Neural progenitor cell (in vitro differentiated cells): Measurements from ENCODE around the gene SMOC2. TPM values are rescaled to one million over a fixed set of nuclear protein-coding genes. Genes with fewer than 3 reads are reported as not detected.

Source experiments
- DNase-seq: peaks from one replicate; pipeline ENCODE4 v3.0.0-alpha.2; 2016; ENCODE audit warnings: low spot score
- H2AFZ ChIP-seq: fragments of 200-600 bp; sonication (generic); replicated peaks from 2 replicates; pipeline ENCODE4 v1.6.1; 2016; ENCODE audit warnings: antibody characterized with exemption
- H3F3A ChIP-seq: fragments of 200-600 bp; sonication (generic); 2 replicates; pipeline ENCODE4 v1.6.1; 2016; ENCODE audit warnings: antibody characterized with exemption, low read depth
- H3K27ac ChIP-seq: fragments of 200-600 bp; sonication (generic); 2 replicates; pipeline ENCODE4 v1.5.1; 2016; ENCODE audit warnings: mild to moderate bottlenecking
- H3K27me3 ChIP-seq: fragments of 200-600 bp; sonication (generic); 2 replicates; pipeline ENCODE4 v1.6.1; 2016; ENCODE audit warnings: mild to moderate bottlenecking, moderate library complexity
- H3K36me3 ChIP-seq: fragments of 200-600 bp; sonication (generic); 2 replicates; pipeline ENCODE4 v1.5.1; 2016
- H3K4me1 ChIP-seq: fragments of 200-600 bp; sonication (generic); 2 replicates; pipeline ENCODE4 v1.6.1; 2016; ENCODE audit warnings: mixed run types
- H3K4me2 ChIP-seq: fragments of 200-600 bp; sonication (generic); 2 replicates; pipeline ENCODE4 v1.6.1; 2016
- H3K4me3 ChIP-seq: fragments of 200-600 bp; sonication (generic); 2 replicates; pipeline ENCODE4 v1.5.1; 2016
- H3K79me2 ChIP-seq: fragments of 200-600 bp; sonication (generic); 2 replicates; pipeline ENCODE4 v1.6.1; 2016; ENCODE audit warnings: low read depth
- H3K9ac ChIP-seq: fragments of 200-600 bp; sonication (generic); 2 replicates; pipeline ENCODE4 v1.6.1; 2016
- H3K9me3 ChIP-seq: fragments of 200-600 bp; sonication (generic); 2 replicates; pipeline ENCODE4 v1.5.1; 2016; ENCODE audit warnings: low read depth
- H4K20me1 ChIP-seq: fragments of 200-600 bp; sonication (generic); 2 replicates; pipeline ENCODE4 v1.6.1; 2016; ENCODE audit warnings: low read depth
- H3K27ac Mint-ChIP-seq: 3 replicates; pipeline ENCODE4 v1.8.0; 2021; ENCODE audit warnings: mixed read lengths
- H3K27me3 Mint-ChIP-seq: 2 replicates; pipeline ENCODE4 v1.8.0; 2022; ENCODE audit warnings: low read depth, mild to moderate bottlenecking, inconsistent platforms, moderate library complexity, mixed read lengths; ENCODE audit not compliant: insufficient read depth
- H3K36me3 Mint-ChIP-seq: 3 replicates; pipeline ENCODE4 v1.8.0; 2021; ENCODE audit warnings: mixed read lengths
- H3K4me1 Mint-ChIP-seq: 3 replicates; pipeline ENCODE4 v1.8.0; 2021; ENCODE audit warnings: mixed read lengths
- H3K4me3 Mint-ChIP-seq: 3 replicates; pipeline ENCODE4 v1.8.0; 2021; ENCODE audit warnings: mild to moderate bottlenecking, moderate library complexity, mixed read lengths
- H3K9me3 Mint-ChIP-seq: 3 replicates; pipeline ENCODE4 v1.8.0; 2020; ENCODE audit warnings: mixed read lengths
- CTCF ChIP-seq: fragments of 200-600 bp; sonication (generic); IDR thresholded peaks from 2 replicates; pipeline ENCODE4 v1.5.1; 2017; ENCODE audit warnings: antibody characterized with exemption, mild to moderate bottlenecking
- EZH2 ChIP-seq: fragments of 200-600 bp; sonication (generic); IDR thresholded peaks from 2 replicates; pipeline ENCODE4 v1.6.1; 2017; ENCODE audit warnings: antibody characterized with exemption, mild to moderate bottlenecking, moderate library complexity
- EZH2phosphoT487 ChIP-seq: fragments of 200-600 bp; sonication (generic); IDR thresholded peaks from 2 replicates; pipeline ENCODE4 v1.6.1; 2017; ENCODE audit warnings: antibody characterized with exemption
- total RNA-seq: library from RNA; depleted of rRNA; stranded (reverse); fragments of >200 nt; gene quantifications from 2 replicates; pipeline ENCODE4 v1.2.3, GENCODE V29; 2015; ENCODE audit warnings: low replicate concordance

Gene SMOC2
- total RNA-seq, 1 donor from 2014 or later = 0.75 TPM

GRCh38 chr6:168650671-168651111, 209.7 kb downstream of the SMOC2 start:
- Mint-ChIP-seq H3K4me3 (no peak overlapping the region), H3K27ac (no peak overlapping the region), H3K4me1 (peaks cover 23% of the 10 kb centered on the region), H3K27me3 (no peaks in the 10 kb centered on the region), H3K36me3 (no peaks in the 10 kb centered on the region), H3K9me3 (peaks cover 2% of the 10 kb centered on the region)
- H4K20me1 ChIP-seq = no peaks in the 10 kb centered on the region
- H3K4me1 ChIP-seq = no peaks in the 10 kb centered on the region
- no peaks in the 10 kb centered on the region for H3K36me3 ChIP-seq
- H3K4me2 ChIP-seq = no peak overlapping the region
- H3F3A ChIP-seq = no peaks in the 10 kb centered on the region
- no peak for TF ChIP-seq EZH2phosphoT487
- TF ChIP-seq CTCF = no peak
- TF ChIP-seq EZH2 = no peak
- no peaks in the 10 kb centered on the region for H3K79me2 ChIP-seq
- H3K4me3 ChIP-seq = no peak overlapping the region
- no peak overlapping the region for H3K9ac ChIP-seq
- H3K27ac ChIP-seq = no peak overlapping the region
- DNase-seq = no peak
- H3K27me3 ChIP-seq = no peaks in the 10 kb centered on the region
- no peak overlapping the region for H2AFZ ChIP-seq
- H3K9me3 ChIP-seq = no peaks in the 10 kb centered on the region

- Histone ChIP-seq H2AFZ (no peak overlapping the region), H3K4me2 (no peak overlapping the region), H3K4me3 (no peak overlapping the region), H3K27ac (no peak overlapping the region), H3K9me3 (no peaks in the 10 kb centered on the region), H3K9ac (no peak overlapping the region), H3F3A (no peaks in the 10 kb centered on the region), H3K79me2 (no peaks in the 10 kb centered on the region), H3K4me1 (no peaks in the 10 kb centered on the region), H3K36me3 (no peaks in the 10 kb centered on the region), H4K20me1 (no peaks in the 10 kb centered on the region), H3K27me3 (no peaks in the 10 kb centered on the region)
- Mint-ChIP-seq H3K4me1 (peaks cover 1% of the 10 kb centered on the region), H3K9me3 (peaks cover 21% of the 10 kb centered on the region), H3K27me3 (peaks cover 2% of the 10 kb centered on the region), H3K4me3 (no peak overlapping the region), H3K36me3 (no peaks in the 10 kb centered on the region), H3K27ac (no peak overlapping the region)
- DNase-seq = no peak
- no peak for TF ChIP-seq CTCF
- TF ChIP-seq EZH2phosphoT487 = no peak
- no peak for TF ChIP-seq EZH2
Observed at GRCh38 chr6:168655462-168656152, 214.6 kb downstream of the SMOC2 start.

- H3K4me1 Mint-ChIP-seq = peaks cover 11% of the 10 kb centered on the region
- no peaks in the 10 kb centered on the region for H3K36me3 Mint-ChIP-seq
- Histone ChIP-seq H3K9me3 (no peaks in the 10 kb centered on the region), H3K27ac (no peak overlapping the region), H3K4me2 (no peak overlapping the region), H4K20me1 (no peaks in the 10 kb centered on the region), H3K4me1 (no peaks in the 10 kb centered on the region), H3K9ac (no peak overlapping the region), H2AFZ (no peak overlapping the region), H3F3A (no peaks in the 10 kb centered on the region), H3K79me2 (no peaks in the 10 kb centered on the region), H3K4me3 (no peak overlapping the region), H3K36me3 (no peaks in the 10 kb centered on the region), H3K27me3 (no peaks in the 10 kb centered on the region)
- H3K27ac Mint-ChIP-seq = no peak overlapping the region
- H3K27me3 Mint-ChIP-seq = peaks cover 2% of the 10 kb centered on the region
- peaks cover 21% of the 10 kb centered on the region for H3K9me3 Mint-ChIP-seq
- TF ChIP-seq CTCF = no peak
- H3K4me3 Mint-ChIP-seq = no peak overlapping the region
- no peak for DNase-seq
Observed at GRCh38 chr6:168658059-168658458, 217.1 kb downstream of the SMOC2 start.
